GM23248 (cell line): ENCODE data around the gene KRT36.

Experiments
- EZH2 ChIP-seq: fragments of 200-600 bp; sonication (generic); IDR thresholded peaks from 2 replicates; pipeline ENCODE4 v1.6.1; 2018; ENCODE audit warnings: antibody characterized with exemption, mild to moderate bottlenecking; ENCODE audit not compliant: insufficient read depth, poor library complexity, severe bottlenecking
- EZH2phosphoT487 ChIP-seq: fragments of 200-600 bp; sonication (generic); IDR thresholded peaks from 2 replicates; pipeline ENCODE4 v1.6.1; 2018; ENCODE audit warnings: antibody characterized with exemption, moderate library complexity, mild to moderate bottlenecking, low read depth; ENCODE audit not compliant: insufficient read depth

GRCh38 chr17:41531993-41532392 is 42.3 kb upstream of the KRT36 start:
- no peak for TF ChIP-seq EZH2phosphoT487
- TF ChIP-seq EZH2, result no peak
